Neural cell (in vitro differentiated cells): ENCODE measurements around the gene MLLT3. TPM values are rescaled to one million over a fixed set of nuclear protein-coding genes. Genes with fewer than 3 reads are reported as not detected.

ENCODE experiments used
- H2AFZ ChIP-seq: fragments of 200-600, 300-800 bp; sonication (generic), shearing (Covaris generic); 2 replicates; pipeline ENCODE4 v1.6.0; 2014; ENCODE audit warnings: low read depth, mild to moderate bottlenecking, antibody characterized with exemption, low read length, moderate library complexity
- H3F3A ChIP-seq: fragments of 200-600 bp; shearing (Covaris generic); 2 replicates; pipeline ENCODE4 v1.6.1; 2016; ENCODE audit warnings: mild to moderate bottlenecking, moderate library complexity, mixed read lengths, antibody characterized with exemption, low read length; ENCODE audit not compliant: insufficient read depth, poor library complexity, severe bottlenecking
- H3K27ac ChIP-seq: fragments of 200-600, 300-800 bp; sonication (generic), shearing (Covaris generic); 2 replicates; pipeline ENCODE4 v1.5.1; 2014; ENCODE audit warnings: mild to moderate bottlenecking, low read length, moderate library complexity
- H3K27me3 ChIP-seq: fragments of 300-800, 200-600 bp; sonication (generic), shearing (Covaris generic); 2 replicates; pipeline ENCODE4 v1.6.0; 2014; ENCODE audit warnings: mild to moderate bottlenecking, low read depth, low read length, moderate library complexity; ENCODE audit not compliant: insufficient read depth
- H3K36me3 ChIP-seq: fragments of 300-800, 200-600 bp; sonication (generic), shearing (Covaris generic); 2 replicates; pipeline ENCODE4 v1.5.1; 2014; ENCODE audit warnings: mild to moderate bottlenecking, antibody characterized with exemption, low read length, moderate library complexity; ENCODE audit not compliant: insufficient read depth
- H3K4me2 ChIP-seq: fragments of 300-800, 200-600 bp; sonication (generic), shearing (Covaris generic); 2 replicates; pipeline ENCODE4 v1.6.0; 2014; ENCODE audit warnings: mild to moderate bottlenecking, low read length
- H3K4me3 ChIP-seq: fragments of 300-800, 200-600 bp; sonication (generic), shearing (Covaris generic); 2 replicates; pipeline ENCODE4 v1.5.1; 2014; ENCODE audit warnings: mild to moderate bottlenecking, low read length, moderate library complexity
- H3K79me2 ChIP-seq: fragments of 200-600 bp; shearing (Covaris generic); replicated peaks from 2 replicates; pipeline ENCODE4 v1.6.0; 2014; ENCODE audit warnings: mild to moderate bottlenecking, low read length, moderate library complexity; ENCODE audit not compliant: insufficient read depth
- H3K9ac ChIP-seq: fragments of 300-800, 200-600 bp; sonication (generic), shearing (Covaris generic); 2 replicates; pipeline ENCODE4 v1.6.1; 2016; ENCODE audit warnings: mild to moderate bottlenecking, low read length, mixed read lengths
- H3K9me2 ChIP-seq: fragments of 200-600 bp; shearing (Covaris generic); 2 replicates; pipeline ENCODE4 v1.6.1; 2016; ENCODE audit warnings: mild to moderate bottlenecking, low read length, mixed read lengths; ENCODE audit not compliant: insufficient read depth
- H3K9me3 ChIP-seq: fragments of 200-600, 300-800 bp; sonication (generic), shearing (Covaris generic); 2 replicates; pipeline ENCODE4 v1.6.1; 2016; ENCODE audit warnings: mild to moderate bottlenecking, mixed run types, low read length, moderate library complexity, mixed read lengths
- H4K20me1 ChIP-seq: fragments of 200-600 bp; shearing (Covaris generic); 2 replicates; pipeline ENCODE4 v1.6.1; 2016; ENCODE audit warnings: mild to moderate bottlenecking, mixed run types; ENCODE audit not compliant: insufficient read depth
- CTCF ChIP-seq: fragments of 450-650 bp; IDR thresholded peaks from 2 replicates; pipeline ENCODE4 v1.5.1; 2014; ENCODE audit warnings: antibody characterized with exemption, mild to moderate bottlenecking, moderate library complexity; ENCODE audit not compliant: poor library complexity, severe bottlenecking
- EP300 ChIP-seq: fragments of 450-650 bp; conservative IDR thresholded peaks from 2 replicates; pipeline ENCODE4 v1.6.1; 2014; ENCODE audit warnings: antibody characterized with exemption, mild to moderate bottlenecking, moderate library complexity; ENCODE audit not compliant: poor library complexity, severe bottlenecking
- EZH2 ChIP-seq: fragments of 200-600, 300-800 bp; shearing (Covaris generic), sonication (generic); IDR thresholded peaks from 2 replicates; pipeline ENCODE4 v1.6.1; 2014; ENCODE audit warnings: antibody characterized with exemption, low read length, borderline replicate concordance, mild to moderate bottlenecking; ENCODE audit not compliant: insufficient read depth, poor library complexity, severe bottlenecking
- MXI1 ChIP-seq: fragments of 450-650 bp; conservative IDR thresholded peaks from 2 replicates; pipeline ENCODE4 v1.6.1; 2014; ENCODE audit warnings: antibody characterized with exemption, mild to moderate bottlenecking; ENCODE audit not compliant: poor library complexity, severe bottlenecking
- POLR2AphosphoS5 ChIP-seq: IDR thresholded peaks from 2 replicates; pipeline ENCODE4 v1.6.1; 2012
- RAD21 ChIP-seq: fragments of 450-650 bp; conservative IDR thresholded peaks from 2 replicates; pipeline ENCODE4 v1.6.1; 2014; ENCODE audit warnings: antibody characterized with exemption, mild to moderate bottlenecking, moderate library complexity
- SMC3 ChIP-seq: fragments of 450-650 bp; conservative IDR thresholded peaks from 2 replicates; pipeline ENCODE4 v1.6.1; 2014; ENCODE audit warnings: antibody characterized with exemption, mild to moderate bottlenecking, moderate library complexity; ENCODE audit not compliant: poor library complexity
- TAF1 ChIP-seq: IDR thresholded peaks from 2 replicates; pipeline ENCODE4 v1.6.1; 2012; ENCODE audit warnings: low read depth
- polyA plus RNA-seq: library from polyadenylated mRNA; depleted of rRNA; stranded (reverse); fragments of >200 nt; gene quantifications from 2 replicates; pipeline ENCODE4 v1.2.3, GENCODE V29; 2014
- TF ChIP-seq, protein P1 (sequence below): IDR thresholded peaks from 2 replicates; pipeline ENCODE4 v1.6.1; 2012; ENCODE audit warnings: borderline replicate concordance

Gene MLLT3
- polyA plus RNA-seq, 1 donor from 2014 or later = 61.5 TPM

- Histone ChIP-seq H3K36me3 (no peaks in the 10 kb centered on the region), H3K27me3 (no peaks in the 10 kb centered on the region), H2AFZ (no peak overlapping the region), H4K20me1 (no peaks in the 10 kb centered on the region), H3K9ac (no peak overlapping the region), H3K4me3 (no peak overlapping the region), H3K79me2 (no peaks in the 10 kb centered on the region), H3K4me2 (no peak overlapping the region), H3K9me2 (no peaks in the 10 kb centered on the region), H3K9me3 (no peaks in the 10 kb centered on the region), H3F3A (no peaks in the 10 kb centered on the region), H3K27ac (no peak overlapping the region)
- no peak for TF ChIP-seq SMC3
- TF ChIP-seq, protein P1, sequence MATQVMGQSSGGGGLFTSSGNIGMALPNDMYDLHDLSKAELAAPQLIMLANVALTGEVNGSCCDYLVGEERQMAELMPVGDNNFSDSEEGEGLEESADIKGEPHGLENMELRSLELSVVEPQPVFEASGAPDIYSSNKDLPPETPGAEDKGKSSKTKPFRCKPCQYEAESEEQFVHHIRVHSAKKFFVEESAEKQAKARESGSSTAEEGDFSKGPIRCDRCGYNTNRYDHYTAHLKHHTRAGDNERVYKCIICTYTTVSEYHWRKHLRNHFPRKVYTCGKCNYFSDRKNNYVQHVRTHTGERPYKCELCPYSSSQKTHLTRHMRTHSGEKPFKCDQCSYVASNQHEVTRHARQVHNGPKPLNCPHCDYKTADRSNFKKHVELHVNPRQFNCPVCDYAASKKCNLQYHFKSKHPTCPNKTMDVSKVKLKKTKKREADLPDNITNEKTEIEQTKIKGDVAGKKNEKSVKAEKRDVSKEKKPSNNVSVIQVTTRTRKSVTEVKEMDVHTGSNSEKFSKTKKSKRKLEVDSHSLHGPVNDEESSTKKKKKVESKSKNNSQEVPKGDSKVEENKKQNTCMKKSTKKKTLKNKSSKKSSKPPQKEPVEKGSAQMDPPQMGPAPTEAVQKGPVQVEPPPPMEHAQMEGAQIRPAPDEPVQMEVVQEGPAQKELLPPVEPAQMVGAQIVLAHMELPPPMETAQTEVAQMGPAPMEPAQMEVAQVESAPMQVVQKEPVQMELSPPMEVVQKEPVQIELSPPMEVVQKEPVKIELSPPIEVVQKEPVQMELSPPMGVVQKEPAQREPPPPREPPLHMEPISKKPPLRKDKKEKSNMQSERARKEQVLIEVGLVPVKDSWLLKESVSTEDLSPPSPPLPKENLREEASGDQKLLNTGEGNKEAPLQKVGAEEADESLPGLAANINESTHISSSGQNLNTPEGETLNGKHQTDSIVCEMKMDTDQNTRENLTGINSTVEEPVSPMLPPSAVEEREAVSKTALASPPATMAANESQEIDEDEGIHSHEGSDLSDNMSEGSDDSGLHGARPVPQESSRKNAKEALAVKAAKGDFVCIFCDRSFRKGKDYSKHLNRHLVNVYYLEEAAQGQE = no peak
- no peak for TF ChIP-seq EZH2
- TF ChIP-seq CTCF = no peak
- no peak for TF ChIP-seq TAF1
- no peak for TF ChIP-seq RAD21
- TF ChIP-seq EP300 = no peak
- no peak for TF ChIP-seq MXI1
- no peak for TF ChIP-seq POLR2AphosphoS5
Measured at GRCh38 chr9:20632705-20633104, 10.4 kb upstream of the MLLT3 start.

GRCh38 chr9:20630241-20630943 lies 8.1 kb upstream of the MLLT3 start:
- H3K36me3 ChIP-seq = no peaks in the 10 kb centered on the region

More at GRCh38 chr9:20630241-20630943, 8.1 kb upstream of the MLLT3 start:
- Histone ChIP-seq H3K79me2 (no peaks in the 10 kb centered on the region), H3K27ac (no peak overlapping the region), H3K27me3 (no peaks in the 10 kb centered on the region), H3K4me2 (no peak overlapping the region), H3K9ac (no peak overlapping the region), H3K9me2 (no peaks in the 10 kb centered on the region), H2AFZ (no peak overlapping the region), H4K20me1 (no peaks in the 10 kb centered on the region), H3K9me3 (no peaks in the 10 kb centered on the region), H3K4me3 (no peak overlapping the region), H3F3A (no peaks in the 10 kb centered on the region)
- no peak for TF ChIP-seq CTCF
- no peak for TF ChIP-seq MXI1
- TF ChIP-seq, protein P1 = no peak
- no peak for TF ChIP-seq TAF1
- TF ChIP-seq EZH2 = no peak
